Epithelial cell of prostate (primary cell): ENCODE measurements around the gene AHI1.

Source experiments
- DNase-seq: peaks from one replicate; pipeline ENCODE4 v3.0.0-alpha.2; 2011; ENCODE audit warnings: low read depth, low spot score
- H3K27ac ChIP-seq: fragments of 450-650 bp; 2 replicates; pipeline ENCODE4 v1.5.1; 2017; ENCODE audit warnings: mild to moderate bottlenecking

Gene AHI1

DNA sequence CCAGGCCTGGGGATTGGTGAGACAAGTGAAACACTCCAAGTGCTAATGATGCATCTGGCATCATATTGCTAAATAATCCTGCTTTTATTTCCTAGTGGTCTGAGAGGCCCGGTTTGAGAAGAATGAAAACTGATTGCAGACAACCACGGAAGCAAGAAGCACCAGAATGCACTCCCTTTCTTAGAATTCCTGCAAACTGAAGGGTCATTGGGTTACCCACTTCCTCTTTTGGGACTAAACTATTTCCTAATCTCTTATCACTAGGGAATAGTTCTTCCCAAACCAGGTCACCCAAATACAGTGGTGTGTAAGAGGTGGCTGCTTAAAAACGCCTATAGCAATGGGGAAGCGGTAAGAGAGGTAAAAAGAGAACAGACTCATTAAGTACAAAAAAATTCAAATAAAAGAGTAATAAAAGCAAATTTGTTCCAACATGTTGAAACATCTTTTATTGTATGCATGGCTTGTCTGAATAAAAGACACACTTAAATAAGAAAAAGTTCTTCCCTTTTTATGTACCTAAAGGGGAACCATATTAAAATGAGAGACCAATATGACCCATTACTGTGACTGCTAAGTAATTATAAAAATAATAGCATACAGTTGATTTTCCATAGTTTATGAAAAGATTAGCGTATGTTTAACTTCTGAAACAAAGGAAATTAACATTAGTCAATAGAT, 190.7 kb downstream of the AHI1 start:
- H3K27ac ChIP-seq = no peak overlapping the region
- no peak for DNase-seq

DNA sequence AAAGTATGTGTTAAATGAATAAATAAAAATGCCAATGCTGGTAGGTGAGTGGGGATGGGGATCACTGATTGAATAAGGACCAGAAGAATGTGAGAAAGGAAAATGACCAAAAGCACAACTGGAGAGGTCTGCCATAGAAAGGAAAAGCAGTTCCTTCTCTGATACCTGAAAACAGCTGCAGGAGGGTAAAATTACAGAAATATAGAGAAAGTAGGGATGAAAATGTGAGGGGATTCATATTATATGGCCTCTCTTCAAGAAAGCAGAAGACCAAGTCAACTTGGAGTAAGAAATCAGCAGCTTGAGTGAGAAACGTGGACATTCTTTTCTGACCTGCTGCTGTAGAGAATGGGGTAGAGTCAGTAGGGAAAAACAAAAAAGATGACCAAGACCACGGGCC, 191.4 kb downstream of the AHI1 start:
- no peak overlapping the region for H3K27ac ChIP-seq
- DNase-seq = no peak

DNA sequence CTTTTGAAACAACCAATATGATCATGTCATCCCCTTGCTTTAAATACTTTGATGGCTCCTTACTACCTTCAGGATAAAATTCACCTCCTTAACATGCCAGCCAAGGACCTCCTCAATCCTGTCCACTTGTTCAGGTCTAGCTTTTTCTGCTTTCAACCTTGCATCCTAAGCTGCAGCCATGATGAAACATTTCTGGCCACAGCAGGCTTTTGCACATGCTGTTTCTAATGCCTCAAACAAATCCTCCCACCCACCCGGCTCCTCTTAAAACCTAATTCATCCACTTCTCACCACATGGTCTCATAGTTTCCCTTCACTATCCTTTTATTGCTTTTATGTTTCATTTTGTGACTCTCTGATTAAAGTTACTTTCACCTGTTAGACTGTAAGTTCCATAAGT, 191.9 kb downstream of the AHI1 start:
- no peak for DNase-seq
- no peak overlapping the region for H3K27ac ChIP-seq

DNA sequence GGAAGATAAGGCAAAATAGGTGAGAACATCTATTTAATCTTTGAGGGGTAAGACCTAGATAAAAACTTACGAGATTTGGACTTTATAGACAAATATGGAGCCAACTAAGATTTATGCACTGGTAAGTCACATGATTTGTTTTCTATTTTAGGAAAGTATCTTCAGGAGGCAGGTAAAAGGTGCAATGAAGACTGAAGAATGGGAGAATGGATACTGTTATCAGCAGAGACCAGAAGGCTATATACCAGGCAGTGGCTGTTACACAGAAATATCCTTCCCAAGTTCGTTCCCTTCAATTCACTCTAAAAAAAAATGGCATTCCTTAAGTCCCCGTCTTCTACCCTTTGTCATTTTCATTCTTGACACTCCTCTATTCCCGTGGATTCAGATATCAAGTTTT, 192.7 kb downstream of the AHI1 start:
- no peak for DNase-seq
- H3K27ac ChIP-seq = no peak overlapping the region

DNA sequence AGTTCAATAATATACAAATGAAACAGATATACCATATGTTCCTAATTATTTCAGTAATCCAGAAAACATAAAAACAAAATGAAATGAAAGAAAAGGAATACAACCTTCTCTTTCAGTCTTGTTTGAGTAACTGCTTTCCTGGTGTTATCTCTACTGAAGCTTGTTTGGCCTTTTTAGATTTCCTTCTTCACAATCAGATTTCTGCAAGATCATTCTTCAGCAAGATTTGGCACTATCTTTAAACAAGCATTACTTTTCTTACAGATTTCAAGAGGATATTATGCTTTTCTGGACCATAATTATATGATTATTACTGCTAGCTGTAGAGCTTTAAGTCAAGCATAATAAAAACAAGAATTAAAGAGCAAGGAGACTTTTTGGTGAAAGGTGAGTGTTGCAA, 196.2 kb downstream of the AHI1 start:
- DNase-seq = no peak
- no peak overlapping the region for H3K27ac ChIP-seq

DNA sequence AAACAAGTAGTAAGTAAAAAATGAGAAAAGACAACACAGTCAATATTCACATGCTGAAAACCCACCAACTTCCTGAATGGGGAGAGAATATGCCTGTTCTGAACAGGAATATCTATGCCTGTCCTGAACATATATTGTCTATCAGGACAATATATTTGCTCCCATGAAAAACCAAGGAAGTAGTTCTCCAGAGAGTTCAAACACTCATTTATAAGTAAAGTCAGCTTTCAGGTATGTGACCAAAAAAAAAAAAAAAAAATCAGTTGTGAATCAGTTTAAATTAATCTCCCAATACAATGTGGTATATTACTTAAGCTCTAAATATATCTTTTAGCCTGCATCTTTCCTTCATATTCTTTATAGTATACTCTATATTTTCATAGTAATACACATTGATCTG, 197.0 kb downstream of the AHI1 start:
- H3K27ac ChIP-seq = no peak overlapping the region

DNA sequence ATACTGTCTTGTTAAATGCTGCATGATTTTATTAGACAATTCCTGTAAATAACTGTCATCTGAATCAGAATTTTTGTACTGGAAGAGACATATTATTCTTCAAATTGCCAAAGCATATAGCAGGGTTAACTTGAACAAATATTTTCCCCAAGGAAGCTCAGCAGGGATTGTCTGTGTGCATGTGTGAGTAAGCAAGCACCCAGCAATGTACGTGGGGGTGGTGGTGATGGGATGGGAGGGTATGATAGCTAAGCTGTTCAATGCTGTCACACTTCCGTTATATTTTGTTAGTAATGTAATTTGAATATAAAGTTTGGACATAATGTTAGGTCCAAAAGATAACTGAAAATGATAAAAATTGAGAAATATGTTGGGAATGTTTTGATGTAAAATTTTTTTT, 198.3 kb downstream of the AHI1 start:
- DNase-seq = no peak
- H3K27ac ChIP-seq = no peak overlapping the region

More for the DNA sequence above, 197.0 kb downstream of the AHI1 start:
- DNase-seq = no peak

DNA sequence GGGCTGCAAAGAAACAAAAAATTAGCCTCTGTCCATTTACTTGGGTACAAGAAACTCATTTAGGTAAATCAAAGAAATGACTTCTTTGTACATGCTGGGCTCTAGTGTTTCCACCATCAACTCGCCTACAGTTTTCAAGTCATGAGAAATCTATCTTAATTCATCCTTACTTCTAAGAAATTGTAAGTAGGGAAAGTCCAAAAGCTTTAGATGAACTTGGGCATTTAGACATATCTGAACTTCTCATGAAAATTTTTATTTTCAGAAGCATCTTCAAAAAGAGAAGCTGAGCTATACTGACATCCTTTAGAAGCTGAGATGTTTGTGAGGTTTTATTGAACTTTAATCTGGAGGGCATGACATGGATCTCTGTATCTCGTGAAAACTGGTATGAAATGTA, 199.1 kb downstream of the AHI1 start:
- no peak overlapping the region for H3K27ac ChIP-seq
- DNase-seq = no peak

DNA sequence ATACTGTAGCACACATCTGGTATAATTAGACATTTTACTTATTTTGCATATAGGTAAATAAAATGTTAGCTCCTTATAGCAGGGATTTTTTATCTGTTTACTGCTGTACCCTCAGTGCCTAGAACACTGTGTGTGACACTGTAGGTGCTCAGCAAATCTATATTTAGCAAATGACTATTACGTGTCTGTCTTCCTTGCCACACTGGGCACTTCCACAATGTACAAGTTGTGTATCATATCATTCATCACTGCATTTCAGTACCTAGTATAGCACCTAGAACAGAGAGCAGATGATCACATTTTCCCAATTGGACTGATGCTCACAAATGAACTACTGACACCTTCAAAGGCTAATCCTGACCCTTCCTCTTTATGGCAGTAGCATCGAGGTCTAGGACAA, 200.8 kb downstream of the AHI1 start:
- H3K27ac ChIP-seq = no peak overlapping the region
- no peak for DNase-seq

DNA sequence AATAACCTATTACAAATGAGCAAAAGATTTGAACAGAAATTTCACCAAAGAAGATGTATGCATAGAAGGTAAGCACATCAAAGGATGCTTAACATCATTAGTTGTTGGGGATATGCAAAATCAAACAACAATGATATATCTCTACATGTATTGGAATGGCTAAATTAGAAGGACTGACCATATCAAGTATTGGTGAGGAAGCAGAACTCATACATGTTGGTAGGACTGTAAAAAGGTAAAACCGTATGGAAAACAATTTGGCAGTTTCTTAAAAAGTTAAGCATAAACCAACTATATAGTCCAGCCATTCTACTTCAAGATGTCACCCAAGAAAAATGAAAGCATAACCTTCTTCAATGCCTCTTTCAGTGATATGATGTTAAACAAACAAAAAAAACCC, 202.5 kb downstream of the AHI1 start:
- DNase-seq = no peak
- H3K27ac ChIP-seq = no peak overlapping the region

DNA sequence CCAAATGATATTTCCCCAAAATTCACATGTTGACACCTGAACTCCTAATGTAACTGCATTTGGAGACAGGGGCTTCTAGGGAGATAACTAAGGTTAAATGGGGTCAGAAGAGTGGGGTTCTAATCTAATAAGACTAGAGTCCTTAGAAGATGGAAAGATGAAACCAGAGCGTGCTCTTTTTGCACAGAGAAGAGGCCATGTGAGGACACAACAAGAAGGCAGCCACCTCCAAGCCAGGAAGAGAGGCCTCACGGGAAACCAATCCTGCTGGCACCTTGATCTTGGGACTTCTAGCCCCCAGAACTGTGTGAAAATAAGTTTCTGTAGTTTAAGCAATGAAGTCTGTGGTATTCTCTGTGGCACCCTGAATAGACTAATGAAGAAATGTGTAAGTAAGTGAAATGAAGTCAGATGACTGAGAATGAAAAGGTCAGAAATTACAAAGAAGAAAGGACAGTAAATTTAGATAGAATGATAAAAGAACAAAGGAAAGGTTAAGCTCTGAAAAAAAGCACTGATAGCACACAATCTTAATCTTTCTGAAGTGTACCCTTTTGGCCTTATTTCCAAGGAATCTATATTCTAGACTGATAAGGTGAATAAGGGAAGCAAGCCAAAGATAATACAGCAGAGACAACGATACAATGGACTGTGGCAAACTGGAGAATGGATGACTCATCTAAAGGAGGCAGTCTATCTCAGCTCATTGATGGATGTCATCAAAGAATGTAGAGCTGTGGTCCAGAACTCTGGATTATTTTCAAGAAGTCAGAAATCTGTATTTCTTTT, 206.1 kb downstream of the AHI1 start:
- no peak for DNase-seq
- no peak overlapping the region for H3K27ac ChIP-seq

DNA sequence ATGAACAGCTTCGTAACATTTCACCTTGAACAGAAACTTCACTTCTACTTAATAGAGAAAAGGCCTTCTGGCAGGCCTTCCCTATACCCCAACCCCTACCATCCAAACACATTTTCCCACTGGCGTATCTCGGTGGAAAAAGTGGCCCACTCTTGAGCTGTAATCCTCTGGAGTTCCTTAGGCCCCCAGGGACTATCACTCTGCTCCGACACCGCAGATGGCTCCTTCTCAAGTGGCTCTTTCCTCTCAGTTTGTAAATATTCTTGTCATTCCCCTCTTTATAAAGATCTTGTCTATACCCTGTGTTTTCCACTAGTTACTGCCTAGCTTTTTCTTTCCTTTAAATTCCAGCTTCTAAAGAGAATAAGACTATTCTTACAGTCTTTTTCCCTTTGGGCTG, 207.7 kb downstream of the AHI1 start:
- no peak overlapping the region for H3K27ac ChIP-seq
- DNase-seq = no peak

DNA sequence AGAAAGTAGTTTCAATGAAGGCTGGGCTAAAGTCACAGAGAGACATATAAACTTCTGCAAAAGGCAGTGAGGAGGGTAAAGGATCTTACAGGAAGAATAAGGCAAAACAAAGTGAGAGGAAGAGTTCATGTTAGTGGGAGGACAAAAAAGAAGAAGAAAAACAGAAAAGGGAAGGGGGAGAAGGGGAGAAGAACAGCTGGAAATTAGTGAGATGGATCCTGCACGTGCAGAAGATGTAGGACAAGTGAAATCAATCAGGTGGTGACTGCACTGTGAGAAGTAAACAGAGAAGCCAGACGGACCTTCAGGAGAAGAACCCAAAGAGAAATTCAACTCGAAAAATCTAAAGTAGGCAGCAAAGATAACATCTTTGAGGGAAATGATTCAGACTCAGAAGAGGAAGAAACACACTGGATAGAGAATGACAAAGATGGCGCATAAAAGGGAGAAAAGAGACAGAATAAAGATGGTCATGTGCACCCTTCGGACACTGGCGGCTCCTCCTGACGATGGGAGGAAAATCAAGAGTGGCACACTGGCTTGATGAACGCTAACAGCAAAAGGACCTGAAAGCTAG, 210.5 kb downstream of the AHI1 start:
- no peak overlapping the region for H3K27ac ChIP-seq
- DNase-seq = no peak

DNA sequence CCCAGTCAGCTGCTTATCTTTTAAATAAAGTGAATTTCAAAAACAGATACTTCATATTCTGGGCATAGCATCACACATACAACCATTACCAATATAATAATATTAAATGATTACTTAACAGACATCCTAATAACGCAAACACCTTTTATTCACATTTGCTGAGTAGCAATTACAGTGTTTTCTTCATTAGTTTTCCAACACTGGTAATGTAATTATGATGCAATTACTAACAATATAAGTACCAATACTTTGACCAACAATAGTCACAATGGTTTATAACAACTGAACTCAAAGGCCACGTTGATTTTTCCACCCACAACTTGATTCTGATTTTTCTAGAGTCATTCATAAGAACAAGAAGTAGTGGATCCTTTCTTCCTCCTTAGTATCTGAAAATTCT, 212.4 kb downstream of the AHI1 start:
- no peak overlapping the region for H3K27ac ChIP-seq
- no peak for DNase-seq

DNA sequence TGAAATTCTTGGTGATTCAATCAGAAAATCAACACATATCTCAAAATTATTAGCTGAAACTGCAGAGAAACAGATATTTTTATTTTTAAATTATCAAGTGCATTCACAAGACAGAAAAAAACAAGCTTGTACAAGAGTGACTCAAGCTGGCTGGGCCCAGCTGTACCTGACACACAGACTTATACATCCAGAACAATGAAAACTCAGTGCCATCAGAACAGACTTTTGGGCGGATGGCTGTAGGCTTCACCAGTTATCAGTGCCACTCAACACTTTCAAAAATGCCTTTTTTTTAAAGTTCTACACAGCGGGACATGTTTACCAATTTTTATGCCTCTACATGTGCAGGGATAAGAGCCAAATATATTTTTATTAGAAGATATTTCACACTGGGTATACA, 213.6 kb downstream of the AHI1 start:
- no peak for DNase-seq
- no peak overlapping the region for H3K27ac ChIP-seq

DNA sequence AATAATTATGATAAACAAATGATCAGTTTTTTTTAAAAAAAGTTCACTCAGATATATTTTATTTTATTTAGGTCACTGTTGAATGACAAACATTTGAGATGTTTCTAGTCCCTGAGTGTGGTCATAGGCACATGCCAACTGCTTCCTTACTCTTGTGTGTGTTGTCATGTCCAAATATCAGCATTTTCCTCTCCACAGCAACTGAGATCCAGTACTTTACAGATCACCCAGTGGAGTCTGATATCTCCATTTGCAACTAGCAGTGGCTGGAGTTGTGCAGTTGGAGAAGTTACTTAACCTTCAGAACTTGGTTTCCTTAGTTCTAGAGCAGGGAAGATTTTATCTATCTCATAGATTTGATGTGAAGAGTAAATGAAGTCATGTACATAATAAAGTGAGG, 215.1 kb downstream of the AHI1 start:
- DNase-seq = no peak
- H3K27ac ChIP-seq = no peak overlapping the region

DNA sequence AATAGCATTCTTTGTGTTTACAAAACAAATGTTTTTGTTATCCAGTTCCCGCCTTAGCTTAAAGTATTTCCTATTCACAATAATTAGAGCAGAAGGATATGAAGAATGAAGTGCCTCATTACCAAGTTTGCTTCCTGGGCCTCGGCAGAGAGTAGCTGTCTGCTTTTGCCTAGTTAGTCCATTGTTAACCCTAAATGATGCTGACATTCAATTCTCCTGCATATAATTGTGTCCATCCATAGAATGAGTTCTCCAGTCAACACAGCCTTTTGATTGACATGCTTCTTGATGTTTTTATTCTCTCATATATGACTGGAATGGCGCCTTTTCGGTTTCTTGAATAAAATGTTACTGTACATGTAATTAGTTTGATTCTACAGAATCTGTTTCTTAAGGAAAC, 215.6 kb downstream of the AHI1 start:
- no peak for DNase-seq
- no peak overlapping the region for H3K27ac ChIP-seq

DNA sequence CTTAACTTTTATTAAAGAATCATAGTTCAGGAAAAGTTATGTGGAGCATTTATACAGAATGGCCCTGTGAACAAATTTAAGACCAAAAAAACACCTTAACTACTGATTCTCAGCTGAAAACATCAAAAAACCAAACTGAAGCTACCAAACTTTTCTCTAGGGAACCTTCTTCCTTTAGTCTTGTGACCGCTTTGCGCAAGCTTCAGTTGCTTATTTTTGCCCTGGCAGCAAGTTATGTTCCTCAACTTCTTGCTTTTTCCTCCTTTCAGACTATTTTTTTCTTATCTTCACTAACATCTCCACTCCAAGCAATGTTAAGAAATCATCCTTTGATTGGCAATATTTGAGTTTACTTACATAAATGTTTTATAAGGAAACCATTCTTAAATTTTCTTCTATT, 216.3 kb downstream of the AHI1 start:
- DNase-seq = no peak
- no peak overlapping the region for H3K27ac ChIP-seq

DNA sequence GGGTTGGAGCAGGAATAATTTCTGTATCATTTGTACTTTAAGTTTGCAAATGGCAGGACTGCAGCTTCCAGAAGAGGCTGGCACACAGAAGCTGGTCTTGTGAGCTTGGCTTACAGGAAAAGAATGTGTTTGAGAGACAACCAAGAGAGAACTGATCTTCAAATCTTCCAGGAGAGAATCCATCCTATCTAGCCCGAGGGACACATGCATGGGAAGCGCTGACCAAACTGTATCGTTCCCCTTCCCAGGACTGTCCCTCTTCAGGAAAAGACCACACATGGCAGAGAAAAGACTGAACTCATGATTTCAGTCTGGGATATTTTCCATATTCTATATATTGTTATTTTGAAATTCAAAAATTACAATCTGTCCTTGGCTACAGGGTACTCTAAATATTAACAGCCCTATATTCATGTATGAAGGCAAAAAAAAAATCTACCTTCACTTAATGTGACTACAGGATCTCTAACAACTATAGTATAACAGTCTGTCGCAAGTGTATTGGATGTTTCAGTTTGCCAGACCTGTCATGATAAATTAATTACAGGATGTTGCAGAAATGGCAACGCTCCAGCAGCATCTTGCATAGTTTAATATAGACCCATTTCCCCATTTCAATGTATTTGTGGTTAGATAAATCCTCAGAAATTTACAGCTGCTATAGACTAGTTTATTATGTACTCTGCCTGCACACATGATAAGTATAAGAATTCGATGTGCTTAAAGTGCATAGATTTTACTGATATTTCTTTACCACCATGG, 217.0 kb downstream of the AHI1 start:
- no peak overlapping the region for H3K27ac ChIP-seq
- no peak for DNase-seq

DNA sequence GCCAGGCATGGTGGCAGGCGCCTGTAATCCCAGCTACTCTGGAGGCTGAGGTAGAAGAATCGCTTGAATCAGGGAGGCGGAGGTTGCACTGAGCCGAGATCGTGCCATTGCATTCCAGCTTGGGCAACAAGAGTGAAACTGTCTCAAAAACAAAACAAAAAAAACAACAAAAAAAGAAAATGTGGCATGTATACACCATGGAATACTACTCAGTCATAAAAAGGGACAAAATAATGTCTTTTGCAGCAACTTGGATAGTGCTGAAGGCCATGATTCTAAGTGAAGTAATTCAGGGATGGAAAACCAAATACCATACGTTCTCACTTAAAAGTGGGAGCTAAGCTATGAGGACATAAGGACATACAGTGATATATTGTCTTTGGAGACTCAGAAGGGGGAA, 220.1 kb downstream of the AHI1 start:
- DNase-seq = no peak
- H3K27ac ChIP-seq = no peak overlapping the region
